ENCODE data around the gene DNAI2. TPM values are rescaled to one million over a fixed set of nuclear protein-coding genes. Genes with fewer than 3 reads are reported as not detected.

The DNAI2 gene
- total RNA-seq, 1 experiment from 2014 or later, result not detected

DNA sequence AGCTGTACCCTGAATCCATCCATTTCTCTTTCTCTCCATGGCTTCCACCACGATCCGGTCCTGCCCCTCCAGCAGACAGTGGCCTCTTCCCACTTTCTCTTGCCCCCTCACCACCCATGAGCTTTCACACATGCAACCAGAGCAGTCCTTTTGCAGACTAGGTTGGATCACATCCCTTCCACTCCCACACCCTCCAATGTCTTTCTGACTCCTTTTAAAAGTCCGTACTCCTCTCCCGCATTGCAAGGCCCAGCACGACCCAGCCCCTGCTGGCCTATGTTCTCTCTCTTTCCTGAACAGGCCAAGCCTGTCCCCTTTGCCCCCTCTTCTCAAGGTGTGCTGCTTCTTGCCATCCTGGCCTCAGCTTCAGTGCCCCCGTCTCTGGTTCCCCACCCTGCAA, 22.5 kb upstream of the DNAI2 start:
- intact Hi-C loops (cut with micrococcal nuclease; ENCODE audit: unreplicated experiment), result no loop called here
- no peak for TF ChIP-seq CTCF (IDR thresholded peaks at IDR 0.05; ENCODE audit: insufficient read depth in 1 of 2, low read depth in 1 of 2, low read length in 1 of 2, severe bottlenecking in 1 of 2, unreplicated experiment in 1 of 2)
- POLR2A ChIA-PET, result no interaction called here

DNA sequence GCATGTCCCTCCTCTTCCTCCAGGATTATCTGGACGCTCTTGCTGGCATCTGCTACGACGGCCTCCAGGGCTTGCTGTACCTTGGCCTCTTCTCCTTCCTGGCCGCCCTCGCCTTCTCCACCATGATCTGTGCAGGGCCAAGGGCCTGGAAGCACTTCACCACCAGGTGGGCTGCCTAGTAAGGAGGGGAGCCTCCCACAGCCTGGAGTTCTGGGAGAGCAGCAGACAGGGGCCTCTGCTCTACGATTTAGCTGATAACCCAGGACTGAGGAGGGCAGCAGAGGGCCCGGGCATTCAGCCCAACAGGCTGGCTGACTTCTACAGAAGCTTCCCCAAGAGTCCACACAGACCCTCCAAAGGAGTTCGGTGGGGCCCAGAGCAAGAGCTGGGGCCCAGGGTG, 21.8 kb upstream of the DNAI2 start:
- BruUV-seq (replicated peaks), result no TSS peak
- Histone ChIP-seq H3K4me3 (ENCODE audit: low read depth, low read length) (no peak overlapping the region), H3K4me1 (no peaks in the 10 kb centered on the region), H3K27me3 (replicated peaks; ENCODE audit: control insufficient read depth, insufficient read depth, low read length) (no peaks in the 10 kb centered on the region), H3K9me3 (no peaks in the 10 kb centered on the region), H3K36me3 (ENCODE audit: control insufficient read depth, insufficient read depth, low read length) (no peaks in the 10 kb centered on the region)
- intact Hi-C loops (cut with micrococcal nuclease; ENCODE audit: unreplicated experiment), result no loop called here
- POLR2A ChIA-PET, result no interaction called here
- DNase-seq, result no peak
- H3K27ac Mint-ChIP-seq (ENCODE audit: unreplicated experiment), result no peak overlapping the region
- CTCF ChIA-PET, result no interaction called here
- no peaks in the 10 kb centered on the region for H3K36me3 Mint-ChIP-seq (ENCODE audit: insufficient read depth, unreplicated experiment)
- TF ChIP-seq CTCF (IDR thresholded peaks at IDR 0.05; ENCODE audit: insufficient read depth in 1 of 2, low read depth in 1 of 2, low read length in 1 of 2, severe bottlenecking in 1 of 2, unreplicated experiment in 1 of 2), result no peak
- H3K9me3 Mint-ChIP-seq (ENCODE audit: unreplicated experiment), result no peaks in the 10 kb centered on the region
- H3K4me3 Mint-ChIP-seq (ENCODE audit: unreplicated experiment), result no peak overlapping the region
- no peaks in the 10 kb centered on the region for H3K4me1 Mint-ChIP-seq (ENCODE audit: low read depth, unreplicated experiment)
- H3K27me3 Mint-ChIP-seq (ENCODE audit: insufficient read depth, unreplicated experiment), result no peaks in the 10 kb centered on the region

More for the DNA sequence above, 22.5 kb upstream of the DNAI2 start:
- H3K27me3 ChIP-seq (replicated peaks; ENCODE audit: control insufficient read depth, insufficient read depth, low read length), result no peaks in the 10 kb centered on the region
- Mint-ChIP-seq H3K27me3 (ENCODE audit: insufficient read depth, unreplicated experiment) (no peaks in the 10 kb centered on the region), H3K36me3 (ENCODE audit: insufficient read depth, unreplicated experiment) (no peaks in the 10 kb centered on the region), H3K4me1 (ENCODE audit: low read depth, unreplicated experiment) (no peaks in the 10 kb centered on the region), H3K9me3 (ENCODE audit: unreplicated experiment) (no peaks in the 10 kb centered on the region), H3K27ac (ENCODE audit: unreplicated experiment) (no peak overlapping the region), H3K4me3 (ENCODE audit: unreplicated experiment) (no peak overlapping the region)
- CTCF ChIA-PET, result no interaction called here
- no peak overlapping the region for H3K4me3 ChIP-seq (ENCODE audit: low read depth, low read length)
- no peaks in the 10 kb centered on the region for H3K36me3 ChIP-seq (ENCODE audit: control insufficient read depth, insufficient read depth, low read length)
- DNase-seq, result no peak
- no TSS peak for BruUV-seq (replicated peaks)
- H3K9me3 ChIP-seq, result no peaks in the 10 kb centered on the region
- H3K4me1 ChIP-seq, result no peaks in the 10 kb centered on the region

DNA sequence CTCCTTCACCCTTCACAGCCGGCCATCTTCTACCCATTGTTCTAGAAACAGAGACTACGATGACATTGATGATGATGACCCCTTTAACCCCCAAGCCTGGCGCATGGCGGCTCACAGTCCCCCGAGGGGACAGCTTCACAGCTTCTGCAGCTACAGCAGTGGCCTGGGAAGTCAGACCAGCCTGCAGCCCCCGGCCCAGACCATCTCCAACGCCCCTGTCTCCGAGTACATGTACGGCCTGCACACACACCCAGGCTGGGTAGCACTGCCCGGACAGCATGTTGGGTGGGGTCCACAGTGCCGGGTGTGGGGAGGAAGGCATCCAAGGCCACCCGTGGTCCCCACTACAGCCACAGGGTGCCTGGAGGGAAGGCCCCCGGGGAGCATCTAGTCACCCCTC, 21.0 kb upstream of the DNAI2 start:
- DNase-seq, result no peak
- no peaks in the 10 kb centered on the region for H3K36me3 ChIP-seq (ENCODE audit: control insufficient read depth, insufficient read depth, low read length)
- intact Hi-C loops (cut with micrococcal nuclease; ENCODE audit: unreplicated experiment), result no loop called here
- Mint-ChIP-seq H3K27me3 (ENCODE audit: insufficient read depth, unreplicated experiment) (no peaks in the 10 kb centered on the region), H3K4me1 (ENCODE audit: low read depth, unreplicated experiment) (no peaks in the 10 kb centered on the region), H3K27ac (ENCODE audit: unreplicated experiment) (no peak overlapping the region), H3K4me3 (ENCODE audit: unreplicated experiment) (no peak overlapping the region), H3K9me3 (ENCODE audit: unreplicated experiment) (no peaks in the 10 kb centered on the region), H3K36me3 (ENCODE audit: insufficient read depth, unreplicated experiment) (no peaks in the 10 kb centered on the region)
- no peaks in the 10 kb centered on the region for H3K9me3 ChIP-seq
- ChIA-PET CTCF (no interaction called here), POLR2A (no interaction called here)
- no peak overlapping the region for H3K4me3 ChIP-seq (ENCODE audit: low read depth, low read length)
- no peaks in the 10 kb centered on the region for H3K27me3 ChIP-seq (replicated peaks; ENCODE audit: control insufficient read depth, insufficient read depth, low read length)
- H3K4me1 ChIP-seq, result no peaks in the 10 kb centered on the region
- BruUV-seq (replicated peaks), result no TSS peak
- no peak for TF ChIP-seq CTCF (IDR thresholded peaks at IDR 0.05; ENCODE audit: insufficient read depth in 1 of 2, low read depth in 1 of 2, low read length in 1 of 2, severe bottlenecking in 1 of 2, unreplicated experiment in 1 of 2)

Data from Caco-2 (cell line).